Pancreas (tissue), 10 donors: ENCODE measurements around the gene ERC1. TPM values are rescaled to one million over a fixed set of nuclear protein-coding genes. Genes with fewer than 3 reads are reported as not detected.
"Not testable (repeated sequence)": the region's sequence is repeated elsewhere in the genome, so short reads cannot be mapped to it uniquely, and the experiment has no call there.

Source experiments
- ATAC-seq, 4 donors: fragments of 200-7000 bp; cut with Tn5 transposase; one replicate each; pipeline versions ENCODE4 v1.8.0 to v1.9.1; 2020; ENCODE audit warnings: mild to moderate bottlenecking in 4 of 4, moderate library complexity in 4 of 4
- DNase-seq, 6 donors: peaks; one replicate each; pipeline ENCODE4 v3.0.0-alpha.2; 2020
- FAIRE-seq: peaks from 2 replicates; lab custom pipeline; 2012; peaks lifted over from hg19 to GRCh38; lab: Jason Lieb, UNC
- H3K27ac ChIP-seq, 4 donors: fragments of 200-600 bp; sonication (generic); 1 replicate in 3 of 4; 2 replicates in 1 of 4; pipeline versions ENCODE4 v1.5.0 to v1.8.0; 2020
- H3K27me3 ChIP-seq, 4 donors: fragments of 200-600 bp; one replicate each; pipeline ENCODE4 v1.8.0; 2021
- H3K36me3 ChIP-seq, 3 donors: fragments of 200-600 bp; sonication (generic) in 1 of 3; one replicate each; pipeline versions ENCODE4 v1.5.0 to v1.8.0; 2020 to 2021
- H3K4me1 ChIP-seq, 3 donors: fragments of 200-600 bp; one replicate each; pipeline ENCODE4 v1.8.0; 2021
- H3K4me3 ChIP-seq, 4 donors: fragments of 200-600 bp; sonication (generic) in 2 of 4; one replicate each; pipeline versions ENCODE4 v1.5.0 to v1.8.0; 2020 to 2021
- H3K9me3 ChIP-seq, 4 donors: fragments of 200-600 bp; one replicate each; pipeline ENCODE4 v1.8.0; 2021
- WGBS, 2 donors: extraction: QIAGEN DNeasy Blood & Tissue Kit; methylation state at CpG; one replicate each; pipeline ENCODE4 v1.1.7; 2013; 5-methylcytosine and 5-hydroxymethylcytosine counted together
- intact Hi-C, 3 donors: fragments of 100-400 bp; cut with DNase I; formaldehyde crosslinking; loops; one replicate each; pipeline versions ENCODE4 v1.11.1 to v1.14.2; 2022
- polyA plus RNA-seq, 2 donors: library from polyadenylated mRNA; stranded (reverse); fragments of 200-250 nt; gene quantifications; one replicate each; pipeline ENCODE4 v1.2.3, GENCODE V29; 2013
- total RNA-seq, 6 donors: library from RNA; stranded (reverse); fragmentation: NEBNext Ultra II Directional in 4 of 6; extraction: Animal tissue kit (Norgen Biotek cat#: 25700) in 4 of 6; gene quantifications; one replicate each; pipeline versions ENCODE4 v1.2.1 to v1.2.4, GENCODE V29; 2021 to 2023
- TF ChIP-seq, protein P1 (sequence below), 4 donors: fragments of 200-600 bp; sonication (generic) in 3 of 4; IDR thresholded peaks; one replicate each; pipeline versions ENCODE4 v1.5.0 to v1.8.0; 2021; ENCODE audit warnings: antibody characterized with exemption in 4 of 4
- donor health status: healthy with polysubstance abuse.
- donor health status: DM: no; HTN: no; CAD: no; lungs with moderate emphysema.
- donor health status: DM: no; HTN: no; CAD: no.
- donor health status: control.
- donor health status: control.
- donor health status: Bipolar disorder and iron deficiency.
- donor health status: DM: yes; HTN: yes; CAD: no.
- donor health status: DM: no; HTN: no; CAD: no.
- donor health status: DM: no; HTN: no; CAD: no.
- donor health status: DM: yes; HTN: yes; CAD: no.

Gene ERC1
- total and polyA plus RNA-seq, 8 donors, result 4.1 to 41.4 (median 20.5) TPM

DNA sequence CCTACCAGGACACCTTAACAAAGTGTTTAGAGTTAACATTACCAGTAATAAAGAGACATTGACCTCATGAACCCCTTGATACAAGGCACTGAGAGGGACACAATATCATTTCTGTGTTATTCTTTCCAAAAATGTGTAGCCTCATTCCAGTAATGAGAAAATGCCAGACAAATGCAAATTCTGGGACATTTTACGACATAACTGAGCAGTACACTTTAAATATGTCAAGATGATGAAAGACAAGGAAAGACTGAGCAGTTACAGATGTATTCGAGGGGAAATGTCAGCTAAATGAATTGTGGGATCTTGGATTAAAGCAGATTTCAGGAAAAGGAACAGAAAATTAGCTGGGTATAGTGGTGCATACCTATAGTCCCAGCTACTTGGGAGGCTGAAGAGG lies 255.6 kb downstream of the ERC1 start:
- FAIRE-seq (no peak), DNase-seq (no peak), ATAC-seq (no peak)
- H3K4me3 ChIP-seq, result no peak overlapping the region
- H3K36me3 ChIP-seq, result no peaks in the 10 kb centered on the region
- H3K9me3 ChIP-seq, result no peaks in the 10 kb centered on the region
- intact Hi-C loops, result no loop called here
- no peak overlapping the region for H3K27ac ChIP-seq
- 77 to 83% methylated on average over 2 of the region's 2 CpGs for WGBS, 2 donors
- TF ChIP-seq, protein P1, sequence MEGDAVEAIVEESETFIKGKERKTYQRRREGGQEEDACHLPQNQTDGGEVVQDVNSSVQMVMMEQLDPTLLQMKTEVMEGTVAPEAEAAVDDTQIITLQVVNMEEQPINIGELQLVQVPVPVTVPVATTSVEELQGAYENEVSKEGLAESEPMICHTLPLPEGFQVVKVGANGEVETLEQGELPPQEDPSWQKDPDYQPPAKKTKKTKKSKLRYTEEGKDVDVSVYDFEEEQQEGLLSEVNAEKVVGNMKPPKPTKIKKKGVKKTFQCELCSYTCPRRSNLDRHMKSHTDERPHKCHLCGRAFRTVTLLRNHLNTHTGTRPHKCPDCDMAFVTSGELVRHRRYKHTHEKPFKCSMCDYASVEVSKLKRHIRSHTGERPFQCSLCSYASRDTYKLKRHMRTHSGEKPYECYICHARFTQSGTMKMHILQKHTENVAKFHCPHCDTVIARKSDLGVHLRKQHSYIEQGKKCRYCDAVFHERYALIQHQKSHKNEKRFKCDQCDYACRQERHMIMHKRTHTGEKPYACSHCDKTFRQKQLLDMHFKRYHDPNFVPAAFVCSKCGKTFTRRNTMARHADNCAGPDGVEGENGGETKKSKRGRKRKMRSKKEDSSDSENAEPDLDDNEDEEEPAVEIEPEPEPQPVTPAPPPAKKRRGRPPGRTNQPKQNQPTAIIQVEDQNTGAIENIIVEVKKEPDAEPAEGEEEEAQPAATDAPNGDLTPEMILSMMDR (IDR thresholded peaks at IDR 0.05), result no peak
- H3K27me3 ChIP-seq, result no peaks in the 10 kb centered on the region
- H3K4me1 ChIP-seq, result peaks cover 13 to 15% (median 15%) of the 10 kb centered on the region in 3 donors

DNA sequence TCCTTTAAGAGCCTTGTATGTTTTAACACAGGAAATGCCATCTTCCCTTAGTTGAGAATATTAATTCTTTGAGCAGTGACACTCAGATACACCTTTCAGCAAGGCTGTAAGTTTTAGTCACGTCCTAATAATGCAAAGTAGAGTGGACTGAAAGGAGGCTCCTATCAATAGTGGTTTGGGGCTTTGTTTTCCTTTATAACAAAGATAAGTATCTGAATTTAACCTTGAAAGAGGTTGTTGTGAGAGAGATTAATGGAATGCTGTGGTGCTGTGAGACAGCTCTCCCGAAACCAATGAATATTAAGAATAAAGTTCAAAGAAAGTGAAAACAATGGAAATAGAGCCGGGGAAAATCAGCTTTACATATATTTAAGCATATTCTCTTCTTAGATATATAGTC lies 259.6 kb downstream of the ERC1 start:
- TF ChIP-seq, protein P1 (IDR thresholded peaks at IDR 0.05), result no peak
- DNase-seq (no peak), FAIRE-seq (no peak), ATAC-seq (no peak)
- Histone ChIP-seq H3K36me3 (no peaks in the 10 kb centered on the region), H3K27me3 (no peaks in the 10 kb centered on the region), H3K4me3 (no peak overlapping the region), H3K27ac (no peak overlapping the region), H3K9me3 (no peaks in the 10 kb centered on the region), H3K4me1 (peaks cover 7 to 11% (median 9%) of the 10 kb centered on the region in 3 donors)
- intact Hi-C loops, result no loop called here
- 41% methylated on average over 3 of the region's 3 CpGs for WGBS, 2 donors

DNA sequence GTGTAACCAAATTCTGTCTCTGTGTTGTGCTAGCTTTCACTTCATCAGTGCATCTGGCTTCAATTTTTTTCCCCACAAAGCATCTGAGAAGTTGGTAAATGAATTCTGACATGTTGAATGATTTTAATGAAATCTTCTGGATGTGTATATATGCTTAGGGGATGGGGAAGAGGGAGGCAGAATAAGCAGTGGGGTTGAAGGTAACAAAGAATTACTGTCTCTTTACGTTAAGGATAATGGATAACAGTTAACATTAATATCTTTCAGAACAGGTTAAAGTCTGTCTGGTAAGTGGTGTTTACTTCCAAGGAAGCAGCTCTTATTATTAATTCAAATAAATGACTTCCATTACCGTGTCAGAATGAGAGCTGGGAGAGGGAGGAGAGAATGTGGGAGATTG lies 261.7 kb downstream of the ERC1 start:
- TF ChIP-seq, protein P1 (IDR thresholded peaks at IDR 0.05), result no peak
- no peaks in the 10 kb centered on the region for H3K27me3 ChIP-seq
- no peak overlapping the region for H3K27ac ChIP-seq
- no peaks in the 10 kb centered on the region for H3K9me3 ChIP-seq
- DNase-seq (no peak), ATAC-seq (no peak), FAIRE-seq (no peak)
- H3K4me1 ChIP-seq, result peaks cover 7 to 15% (median 9%) of the 10 kb centered on the region in 3 donors
- H3K36me3 ChIP-seq, result no peaks in the 10 kb centered on the region
- no peak overlapping the region for H3K4me3 ChIP-seq
- 36 to 39% methylated on average over 2 of the region's 2 CpGs for WGBS, 2 donors
- intact Hi-C loops, result no loop called here

DNA sequence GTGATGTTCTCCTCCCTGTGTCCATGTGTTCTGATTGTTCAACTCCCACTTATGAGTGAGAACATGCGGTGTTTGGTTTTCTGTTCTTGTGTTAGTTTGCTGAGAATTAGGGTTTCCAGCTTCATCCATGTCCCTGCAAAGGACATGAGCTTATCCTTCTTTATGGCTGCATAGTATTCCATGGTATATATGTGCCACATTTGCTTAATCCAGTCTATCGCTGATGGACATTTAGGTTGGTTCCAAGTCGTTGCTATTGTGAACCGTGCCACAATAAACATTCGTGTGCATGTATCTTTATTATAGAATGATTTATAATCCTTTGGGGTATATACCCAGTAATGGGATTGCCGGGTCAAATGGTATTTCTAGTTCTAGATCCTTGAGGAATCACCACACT lies 264.1 kb downstream of the ERC1 start:
- H3K27me3 ChIP-seq, FAIRE-seq, H3K36me3 ChIP-seq, intact Hi-C loops, H3K9me3 ChIP-seq, DNase-seq, ATAC-seq, H3K27ac ChIP-seq, H3K4me3 ChIP-seq: not testable (repeated sequence)
- 98% methylated on average over 6 of the region's 6 CpGs for WGBS, 2 donors
- H3K4me1 ChIP-seq, result peaks cover 5 to 14% (median 6%) of the 10 kb centered on the region in 3 donors

DNA sequence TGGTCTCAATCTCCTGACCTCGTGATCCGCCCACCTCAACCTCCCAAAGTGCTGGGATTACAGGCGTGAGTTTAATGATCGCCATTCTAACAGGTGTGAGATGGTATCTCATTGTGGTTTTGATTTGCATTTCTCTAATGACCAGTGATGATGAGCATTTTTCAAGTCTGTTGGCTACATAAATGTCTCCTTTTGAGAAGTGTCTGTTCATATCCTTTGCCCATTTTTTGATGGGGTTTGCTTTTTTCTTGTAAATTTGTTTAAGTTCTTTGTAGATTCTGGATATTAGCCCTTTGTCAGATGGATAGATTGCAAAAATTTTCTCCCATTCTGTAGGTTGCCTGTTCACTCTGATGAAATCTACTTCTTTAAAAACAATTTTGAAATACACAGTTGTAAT lies 264.8 kb downstream of the ERC1 start:
- H3K4me3 ChIP-seq, H3K36me3 ChIP-seq, FAIRE-seq, H3K27ac ChIP-seq, intact Hi-C loops, DNase-seq, H3K9me3 ChIP-seq, H3K27me3 ChIP-seq, H3K4me1 ChIP-seq, ATAC-seq: not testable (repeated sequence)
- WGBS, 2 donors, result 97 to 98% methylated on average over 4 of the region's 4 CpGs

DNA sequence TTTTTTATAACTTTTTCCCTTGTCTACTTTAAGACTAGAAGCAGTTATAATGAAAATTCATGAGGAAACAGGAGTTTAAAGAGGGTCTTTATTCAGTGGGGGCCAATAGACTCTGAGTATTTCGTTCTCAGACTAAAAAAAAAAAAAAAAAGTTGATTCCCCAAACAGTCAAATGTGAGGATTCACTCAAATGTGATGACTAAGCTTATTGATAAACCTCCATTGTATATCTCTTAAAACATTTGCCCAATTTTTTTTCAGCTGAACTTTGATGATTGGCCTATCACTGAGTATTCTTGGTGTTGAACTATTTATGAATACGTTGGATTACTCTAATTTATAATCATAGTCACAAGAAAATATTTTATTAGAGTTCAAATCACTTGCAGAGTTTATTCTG lies 265.3 kb downstream of the ERC1 start:
- WGBS, 2 donors, result 97 to 98% methylated on average over 2 of the region's 2 CpGs
- Histone ChIP-seq H3K27me3 (no peaks in the 10 kb centered on the region), H3K9me3 (no peaks in the 10 kb centered on the region), H3K4me1 (peaks cover 0 to 4% (median 0%) of the 10 kb centered on the region in 3 donors), H3K4me3 (no peak overlapping the region), H3K36me3 (peaks cover 0 to under 1% (median 0%) of the 10 kb centered on the region in 3 donors), H3K27ac (no peak overlapping the region)
- DNase-seq (no peak), FAIRE-seq (no peak), ATAC-seq (no peak)
- intact Hi-C loops, result no loop called here
- TF ChIP-seq, protein P1 (IDR thresholded peaks at IDR 0.05), result no peak
